NCI-H446 (cell line): ENCODE measurements around the gene EVA1B.

Experiments used
- DNase-seq, 2 experiments: peaks; one replicate each; lab custom pipeline; 2025; lab: John Stamatoyannopoulos, UW

The EVA1B gene

GRCh38 chr1:36320291-36320761 is 3.1 kb downstream of the EVA1B start:
- no peak for DNase-seq

GRCh38 chr1:36309397-36309796 is 14.0 kb downstream of the EVA1B start:
- DNase-seq = no peak

DNA sequence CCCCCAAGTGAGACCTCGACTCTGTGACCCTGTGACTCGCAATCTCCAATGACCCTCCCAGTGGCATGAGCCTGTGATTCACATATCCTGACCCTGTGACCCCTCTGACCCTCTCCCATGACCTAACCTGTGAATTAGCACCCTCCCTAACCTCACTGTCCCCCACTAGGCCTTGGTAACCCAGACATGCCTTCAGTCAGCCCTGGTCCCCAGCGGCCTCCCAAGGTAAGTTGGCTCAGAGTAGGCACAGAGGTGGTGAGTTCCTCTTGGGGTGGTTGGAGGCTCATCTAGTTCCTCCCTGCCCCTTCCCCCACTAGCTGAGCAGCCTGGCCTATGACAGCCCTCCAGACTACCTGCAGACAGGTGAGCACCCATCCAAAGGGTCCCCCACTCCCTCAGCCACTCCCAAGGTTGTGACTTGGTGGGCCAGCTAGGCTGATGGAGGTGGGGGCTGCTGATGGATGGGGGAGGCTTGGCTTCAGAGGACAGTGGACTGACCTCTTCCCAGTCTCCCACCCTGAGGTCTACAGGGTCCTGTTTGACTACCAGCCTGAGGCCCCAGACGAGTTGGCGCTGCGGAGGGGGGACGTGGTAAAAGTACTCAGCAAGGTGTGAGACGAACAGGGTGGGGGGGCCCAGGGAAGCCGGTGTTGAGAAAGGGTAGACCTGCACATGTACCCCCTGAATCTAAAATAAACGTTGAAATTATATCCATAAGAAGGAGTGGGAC is 15.7 kb downstream of the EVA1B start:
- no peak for DNase-seq

DNA sequence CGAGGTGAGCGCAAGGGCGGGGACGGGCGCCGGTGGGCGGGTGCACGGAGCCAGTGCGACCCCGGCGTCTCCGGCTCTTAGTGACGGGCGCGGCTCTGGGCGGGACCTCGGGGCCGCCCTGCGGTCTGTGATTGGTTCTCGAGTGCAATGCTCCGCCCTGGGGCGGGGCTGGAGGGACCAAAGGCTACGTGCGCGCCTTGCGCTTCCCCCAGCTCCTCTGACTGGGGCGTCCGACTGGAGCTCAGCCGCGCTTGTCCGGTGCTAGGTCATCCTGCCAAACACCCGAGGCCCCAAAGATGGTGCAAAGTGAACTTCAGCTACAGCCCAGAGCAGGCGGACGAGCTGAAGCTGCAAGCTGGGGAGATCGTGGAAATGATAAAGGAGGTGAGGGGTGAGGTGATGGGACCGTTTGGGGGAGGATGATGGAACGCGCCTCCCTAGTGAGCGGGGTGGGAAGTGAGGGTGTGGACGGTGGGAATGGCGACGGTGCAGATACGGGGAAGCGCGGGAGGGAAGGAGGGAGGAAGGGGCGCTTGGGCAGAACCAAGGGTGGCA is 16.5 kb downstream of the EVA1B start:
- peak; percentile 87 to 97 for DNase-seq

GRCh38 chr1:36306210-36306901 is 17.1 kb downstream of the EVA1B start, which contains the start of gene SH3D21:
TSS of gene SH3D21 (plus strand) at chr1:36306368. CDS start at chr1:36306421, 53 bp downstream.
- DNase-seq = no peak

- no peak for DNase-seq
Observed at GRCh38 chr1:36305915-36306209, 17.6 kb downstream of the EVA1B start.

DNA sequence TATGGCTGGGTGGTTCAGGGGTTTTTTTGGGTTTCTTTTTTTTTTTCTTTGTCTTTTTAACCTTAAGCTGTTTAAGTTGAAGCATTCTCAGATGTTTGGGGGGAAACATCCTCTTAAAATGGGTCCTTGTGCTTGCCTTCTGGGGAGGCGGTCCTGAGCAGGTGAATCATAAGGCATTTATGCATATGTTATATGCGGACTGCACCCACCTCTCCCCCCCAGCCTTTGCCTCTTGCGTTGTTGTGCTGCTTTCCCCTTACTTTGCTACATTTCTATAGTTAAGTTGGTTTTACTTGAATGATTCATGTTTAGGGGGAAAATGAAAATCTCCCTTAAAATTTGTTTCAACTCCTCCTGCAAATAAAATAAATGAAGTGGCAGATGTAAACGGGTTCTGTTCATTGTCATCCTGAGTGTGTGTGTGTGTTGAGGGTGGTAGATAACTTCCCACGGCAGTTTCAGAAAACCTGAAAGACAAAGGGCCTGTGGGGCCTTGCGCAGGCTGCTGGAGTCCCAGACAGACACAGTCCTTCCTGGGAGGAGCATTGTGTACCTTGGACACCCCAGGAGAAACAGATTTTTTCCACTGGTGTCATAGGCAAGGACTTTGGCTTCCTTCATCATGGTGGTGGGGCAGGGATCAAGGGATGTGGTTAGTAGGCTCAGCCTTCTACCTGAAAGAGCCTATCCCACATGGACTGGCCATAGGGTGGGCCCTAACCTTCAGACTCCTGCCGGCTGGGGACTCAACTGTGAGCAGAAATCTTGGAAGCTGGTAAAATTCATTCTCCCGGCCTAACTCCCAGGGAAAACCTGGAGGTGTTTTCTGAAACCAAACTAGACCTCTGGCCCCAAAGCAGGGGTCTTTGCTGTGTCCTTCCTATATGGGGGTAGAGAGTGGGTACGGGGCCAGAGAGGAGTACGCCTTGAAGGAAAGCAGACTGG is 18.2 kb downstream of the EVA1B start:
- DNase-seq = no peak

DNA sequence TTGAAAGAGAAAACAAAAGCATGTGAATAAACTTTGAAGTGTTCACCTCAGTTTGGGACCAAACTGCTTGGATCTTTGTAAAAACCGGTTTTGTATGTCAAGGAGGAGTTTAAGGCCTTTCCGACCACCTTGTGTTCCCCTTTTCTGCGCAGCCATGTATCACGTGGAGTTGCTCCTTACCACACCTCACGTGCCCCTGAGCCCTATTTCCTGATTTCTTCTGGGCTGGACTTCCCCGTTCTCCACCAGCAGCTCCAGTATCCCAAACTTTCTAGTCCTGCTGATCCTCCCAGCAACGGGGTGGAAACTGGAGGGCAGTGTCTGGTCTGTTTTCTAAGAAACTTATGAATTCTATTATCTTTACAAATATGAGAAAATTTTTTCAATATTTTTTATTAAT is 18.9 kb downstream of the EVA1B start:
- no peak for DNase-seq

DNA sequence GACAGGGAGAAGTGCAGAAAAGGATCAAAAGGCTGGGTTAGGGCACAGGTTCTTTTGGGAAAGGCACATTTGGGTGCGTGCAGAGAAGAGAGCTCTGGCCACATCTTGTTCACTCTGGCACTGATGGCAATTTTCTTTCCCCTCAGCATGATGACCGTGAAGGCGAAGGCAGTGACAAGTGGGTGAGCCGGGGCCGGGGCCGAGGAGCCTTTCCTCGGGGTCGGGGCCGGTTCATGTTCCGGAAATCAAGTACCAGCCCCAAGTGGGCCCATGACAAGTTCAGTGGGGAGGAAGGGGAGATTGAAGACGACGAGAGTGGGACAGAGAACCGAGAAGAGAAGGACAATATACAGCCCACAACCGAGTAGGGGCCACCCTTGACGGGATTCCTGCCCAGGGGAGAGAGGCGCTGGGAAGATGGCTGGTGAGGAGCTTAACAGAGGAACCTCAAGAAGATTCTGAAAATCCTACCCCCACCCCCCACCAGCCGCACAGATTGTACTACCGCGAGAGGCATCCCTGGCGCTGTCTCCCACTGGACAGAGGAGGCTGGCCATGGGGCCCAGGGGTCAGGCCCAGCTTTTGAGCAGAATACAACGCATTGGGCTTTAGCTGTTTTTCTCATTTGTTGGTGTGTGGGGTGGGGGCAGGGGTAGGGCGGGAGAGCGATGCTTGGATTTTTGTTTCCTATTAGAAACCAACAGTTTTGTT is 19.6 kb downstream of the EVA1B start:
- no peak for DNase-seq

GRCh38 chr1:36303244-36303643 is 20.2 kb downstream of the EVA1B start:
- DNase-seq = no peak

DNA sequence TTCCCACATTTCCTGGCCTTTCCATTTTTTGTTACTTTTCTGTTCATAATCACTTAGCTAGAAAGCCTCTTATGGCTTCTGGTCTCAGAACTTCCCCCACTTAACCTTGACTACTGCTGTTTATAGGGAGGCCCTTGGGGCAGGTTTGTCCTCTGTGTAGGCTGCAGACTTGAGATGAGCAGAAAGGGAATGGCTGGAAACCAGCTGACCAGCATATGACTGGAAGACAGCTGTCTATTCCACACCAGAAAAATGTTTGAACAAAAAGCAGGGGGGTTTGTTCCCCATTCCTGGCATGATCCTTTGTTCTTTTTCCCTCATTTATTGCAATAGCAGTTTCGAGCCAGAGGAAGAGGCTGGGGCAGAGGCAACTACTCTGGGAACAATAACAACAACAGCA is 22.2 kb downstream of the EVA1B start:
- DNase-seq = no peak

DNA sequence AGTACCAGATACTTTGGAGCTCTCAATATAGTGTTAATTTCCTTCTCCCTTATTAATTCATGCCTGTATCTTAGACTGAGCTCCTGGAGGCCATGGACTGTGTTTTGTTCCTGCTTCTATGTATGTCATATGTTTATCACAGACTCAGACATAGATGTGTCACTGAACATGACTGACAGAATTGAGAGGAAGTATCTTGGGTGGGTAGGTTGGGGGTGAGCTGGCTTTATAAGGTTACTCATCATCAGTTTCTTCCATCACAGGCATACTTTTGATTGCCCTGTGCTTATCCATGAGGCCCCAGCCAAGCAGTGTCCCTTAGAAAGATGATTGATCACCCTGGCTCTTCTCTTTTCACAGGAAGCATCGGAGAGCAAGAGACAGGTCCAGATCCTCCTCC is 22.9 kb downstream of the EVA1B start:
- no peak for DNase-seq

DNA sequence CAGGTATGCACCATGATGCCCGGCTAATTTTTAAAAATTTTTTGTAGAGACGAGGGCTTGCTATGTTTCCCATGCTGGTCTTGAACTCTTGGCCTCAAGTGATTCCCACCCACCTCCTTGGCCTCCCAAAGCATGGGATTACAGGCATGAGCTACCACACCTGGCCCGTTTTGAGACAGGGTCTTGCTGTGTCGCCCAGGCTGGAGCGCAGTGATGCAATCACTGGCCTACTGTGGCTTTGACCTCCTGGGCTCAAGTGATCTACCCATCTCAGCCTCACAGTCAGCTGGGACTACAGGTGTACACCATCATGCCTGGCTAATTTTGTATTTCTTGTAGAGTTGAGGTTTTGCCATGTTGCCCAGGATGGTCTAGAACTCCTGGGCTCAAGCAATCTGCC is 24.8 kb downstream of the EVA1B start:
- DNase-seq = no peak

DNA sequence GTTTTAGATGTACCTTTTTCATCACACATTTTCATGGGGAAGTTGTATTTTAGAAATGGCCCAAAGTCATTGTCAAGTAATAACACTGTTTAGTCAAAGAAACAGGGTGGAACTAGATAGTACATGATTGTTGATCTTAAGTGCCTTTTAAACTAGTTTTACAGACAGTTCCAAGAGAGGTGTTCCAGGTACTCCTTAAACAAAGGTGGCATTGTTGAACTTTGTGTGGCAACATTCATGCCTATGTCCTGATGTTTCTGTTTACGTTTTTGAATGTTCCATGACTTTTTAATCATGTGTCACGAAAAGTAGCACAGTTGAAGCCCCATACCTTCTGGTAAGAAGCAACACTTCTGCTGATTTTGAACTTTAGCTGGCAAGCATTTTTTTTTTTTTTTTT is 26.4 kb downstream of the EVA1B start:
- DNase-seq = no peak

- DNase-seq = no peak
Observed at GRCh38 chr1:36295390-36295789, 28.1 kb downstream of the EVA1B start.

- no peak for DNase-seq
Observed at GRCh38 chr1:36287595-36287994, 35.9 kb downstream of the EVA1B start.

DNA sequence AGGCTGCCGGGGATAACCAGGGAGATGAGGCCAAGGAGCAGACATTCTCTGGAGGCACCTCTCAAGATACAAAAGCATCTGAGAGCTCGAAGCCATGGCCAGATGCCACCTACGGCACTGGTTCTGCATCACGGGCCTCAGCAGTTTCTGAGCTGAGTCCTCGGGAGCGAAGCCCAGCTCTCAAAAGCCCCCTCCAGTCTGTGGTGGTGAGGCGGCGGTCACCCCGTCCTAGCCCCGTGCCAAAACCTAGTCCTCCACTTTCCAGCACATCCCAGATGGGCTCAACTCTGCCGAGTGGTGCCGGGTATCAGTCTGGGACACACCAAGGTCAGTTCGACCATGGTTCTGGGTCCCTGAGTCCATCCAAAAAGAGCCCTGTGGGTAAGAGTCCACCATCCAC is 36.6 kb downstream of the EVA1B start:
- DNase-seq = no peak

GRCh38 chr1:36285443-36286101 is 37.9 kb downstream of the EVA1B start:
- DNase-seq = peak; percentile 81 to 82

DNA sequence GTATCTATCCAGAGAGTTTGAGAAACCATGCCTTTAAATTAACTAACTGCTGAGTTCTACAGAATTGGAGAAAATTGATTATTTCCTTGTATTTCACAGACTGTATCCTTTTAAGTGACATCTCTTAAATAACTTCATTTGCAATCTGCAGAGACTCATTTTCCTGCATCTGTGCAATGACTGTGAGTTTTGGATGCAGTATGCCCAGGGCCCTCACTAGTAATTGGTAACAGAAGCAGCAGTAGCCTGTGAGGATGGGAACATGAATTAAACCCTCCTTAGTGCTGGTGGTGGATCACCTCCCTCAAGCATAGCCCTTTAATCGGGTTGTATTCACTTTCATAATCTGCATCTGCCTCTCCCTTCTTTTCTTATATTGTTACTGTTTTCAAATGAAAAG is 38.9 kb downstream of the EVA1B start:
- DNase-seq = no peak

GRCh38 chr1:36284061-36284460 is 39.4 kb downstream of the EVA1B start:
- DNase-seq = no peak

DNA sequence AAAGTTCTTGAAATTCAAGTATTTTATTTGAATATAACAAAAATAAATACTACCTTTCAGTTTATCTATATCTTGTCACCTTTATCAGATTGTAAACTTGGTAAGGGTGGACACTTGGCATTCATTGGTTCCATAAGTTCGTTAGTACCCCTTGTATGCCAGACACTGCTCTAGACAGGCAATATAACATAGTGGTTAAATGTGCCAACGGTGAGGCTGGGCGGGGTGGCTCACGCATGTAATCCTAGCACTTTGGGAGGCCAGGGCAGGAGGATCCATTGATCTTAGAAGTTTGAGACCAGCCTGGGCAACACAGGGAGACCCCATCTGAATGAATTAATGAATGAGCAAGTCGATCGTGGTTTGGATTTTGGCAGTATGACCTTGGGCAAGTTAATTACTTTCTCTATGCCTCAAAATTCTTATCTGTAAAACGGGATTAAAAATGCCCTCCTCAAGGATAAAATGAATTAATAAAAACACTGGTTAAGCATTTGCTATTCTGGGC is 43.6 kb downstream of the EVA1B start:
- no peak for DNase-seq
